Gastrocnemius medialis (tissue), 4 donors: ENCODE data around the gene CHSY1. TPM values are rescaled to one million over a fixed set of nuclear protein-coding genes. Genes with fewer than 3 reads are reported as not detected.

Experiments
- ATAC-seq, 2 donors: fragments of 150-250 bp; one replicate each; pipeline ENCODE4 v1.9.1; 2016
- DNase-seq, 2 donors: peaks; one replicate each; pipeline ENCODE4 v3.0.0-alpha.2; 2019
- H3K27ac ChIP-seq, 4 donors: fragments of 200-600 bp; sonication (generic); 1 replicate in 1 of 4; 2 replicates in 3 of 4; pipeline ENCODE4 v1.5.1; 2016 to 2018; ENCODE audit warnings: mild to moderate bottlenecking in 2 of 4, moderate library complexity in 1 of 4
- H3K27me3 ChIP-seq, 3 donors: fragments of 200-600 bp; sonication (generic) in 2 of 3; 1 replicate in 1 of 3; 2 replicates in 2 of 3; pipeline versions ENCODE4 v1.5.1 to v1.6.0; 2016 to 2019; ENCODE audit warnings: mild to moderate bottlenecking in 1 of 3, moderate library complexity in 1 of 3
- H3K36me3 ChIP-seq, 2 donors: fragments of 200-600 bp; sonication (generic) in 1 of 2; one replicate each; pipeline ENCODE4 v1.5.1; 2017 to 2018
- H3K4me1 ChIP-seq, 2 donors: fragments of 200-600 bp; sonication (generic) in 1 of 2; one replicate each; pipeline ENCODE4 v1.5.1; 2016 to 2017; ENCODE audit warnings: mild to moderate bottlenecking in 2 of 2
- H3K4me3 ChIP-seq, 4 donors: fragments of 200-600 bp; sonication (generic) in 3 of 4; 1 replicate in 1 of 4; 2 replicates in 3 of 4; pipeline ENCODE4 v1.5.1; 2016 to 2019; ENCODE audit warnings: mild to moderate bottlenecking in 2 of 4
- H3K9me3 ChIP-seq, 3 donors: fragments of 200-600 bp; sonication (generic) in 2 of 3; 1 replicate in 1 of 3; 2 replicates in 2 of 3; pipeline ENCODE4 v1.5.1; 2016 to 2019
- CTCF ChIP-seq, 5 experiments: fragments of 450-650 bp in 3 of 5; fragments of 200-600 bp in 2 of 5; sonication (generic) in 2 of 5; IDR thresholded peaks in 4 of 5; conservative IDR thresholded peaks in 1 of 5; 1 replicate in 4 of 5; 2 replicates in 1 of 5; pipeline ENCODE4 v1.5.1; 2016 to 2019; ENCODE audit warnings: antibody characterized with exemption in 5 of 5, mild to moderate bottlenecking in 3 of 5, moderate library complexity in 3 of 5
- POLR2A ChIP-seq, 2 donors: fragments of 450-650 bp; IDR thresholded peaks; one replicate each; pipeline ENCODE4 v1.6.1; 2017; ENCODE audit warnings: antibody characterized with exemption in 2 of 2, mild to moderate bottlenecking in 2 of 2, moderate library complexity in 2 of 2
- in situ Hi-C, 4 donors: fragments of 200-750 bp; cut with MboI; loops; one replicate each; pipeline versions ENCODE4 v1.15.0 to v1.8.0; 2017; ENCODE audit warnings: low sequenced_read_pairs in 4 of 4
- intact Hi-C: fragments of 100-400 bp; cut with DNase I; formaldehyde crosslinking; loops from one replicate; pipeline ENCODE4 v1.15.1; 2023; ENCODE audit warnings: low total_unique reads
- total RNA-seq, 4 donors: library from RNA; depleted of rRNA; stranded (reverse); fragments of >200 nt; gene quantifications; one replicate each; pipeline versions ENCODE4 v1.1.0 to v1.2.3, GENCODE V29; 2016

Gene CHSY1
- total RNA-seq, 4 donors from 2014 or later, result 4.6 to 8.3 (median 7.1) TPM

GRCh38 chr15:101136381-101137268 lies 115.2 kb downstream of the CHSY1 start:
- Histone ChIP-seq H3K4me1 (no peaks in the 10 kb centered on the region), H3K27me3 (no peaks in the 10 kb centered on the region), H3K27ac (no peak overlapping the region), H3K36me3 (no peaks in the 10 kb centered on the region), H3K4me3 (no peak overlapping the region), H3K9me3 (no peaks in the 10 kb centered on the region)
- ATAC-seq (no peak), DNase-seq (no peak)
- TF ChIP-seq CTCF (IDR thresholded peaks at IDR 0.05 in 4 of 5, conservative IDR thresholded peaks at IDR 0.05 in 1 of 5) (no peak), POLR2A (IDR thresholded peaks at IDR 0.05) (no peak)
- intact Hi-C loops (no loop called here), in situ Hi-C loops (no loop called here)

DNA sequence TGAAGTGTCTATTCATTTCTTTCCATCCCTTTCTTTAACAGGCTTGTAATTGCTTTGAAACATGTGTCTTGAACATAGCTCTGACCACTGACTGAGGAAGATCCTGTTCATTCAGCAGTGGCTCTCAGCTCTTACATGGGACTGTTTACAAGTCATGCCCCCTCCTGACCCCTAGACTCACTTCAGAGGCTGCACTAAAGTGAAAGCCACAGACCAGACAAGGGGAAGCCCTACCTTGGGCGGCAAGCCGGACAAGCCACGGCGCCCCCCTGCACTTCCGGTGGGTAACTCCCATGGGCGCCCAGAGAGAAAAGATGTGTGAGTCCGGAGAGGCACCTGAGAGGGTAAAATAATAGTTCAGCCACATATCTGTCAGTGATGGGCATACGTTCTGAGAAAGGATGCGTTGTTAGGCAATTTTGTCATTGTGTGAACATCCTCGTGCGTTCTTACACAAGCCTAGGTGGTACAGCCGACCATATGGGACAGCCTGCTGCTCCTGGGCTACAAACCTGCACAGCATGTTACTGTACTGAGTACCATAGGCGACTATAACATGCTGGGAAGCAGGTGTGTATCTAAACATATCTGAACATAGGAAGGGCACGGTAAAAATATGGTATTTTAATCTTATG lies 116.2 kb downstream of the CHSY1 start:
- TF ChIP-seq CTCF (IDR thresholded peaks at IDR 0.05 in 4 of 5, conservative IDR thresholded peaks at IDR 0.05 in 1 of 5) (no peak), POLR2A (IDR thresholded peaks at IDR 0.05) (no peak)
- Histone ChIP-seq H3K27ac (no peak overlapping the region), H3K4me3 (no peak overlapping the region), H3K36me3 (no peaks in the 10 kb centered on the region), H3K9me3 (no peaks in the 10 kb centered on the region), H3K27me3 (no peaks in the 10 kb centered on the region), H3K4me1 (no peaks in the 10 kb centered on the region)
- ATAC-seq, result no peak
- intact Hi-C loops (no loop called here), in situ Hi-C loops (no loop called here)
- no peak for DNase-seq

DNA sequence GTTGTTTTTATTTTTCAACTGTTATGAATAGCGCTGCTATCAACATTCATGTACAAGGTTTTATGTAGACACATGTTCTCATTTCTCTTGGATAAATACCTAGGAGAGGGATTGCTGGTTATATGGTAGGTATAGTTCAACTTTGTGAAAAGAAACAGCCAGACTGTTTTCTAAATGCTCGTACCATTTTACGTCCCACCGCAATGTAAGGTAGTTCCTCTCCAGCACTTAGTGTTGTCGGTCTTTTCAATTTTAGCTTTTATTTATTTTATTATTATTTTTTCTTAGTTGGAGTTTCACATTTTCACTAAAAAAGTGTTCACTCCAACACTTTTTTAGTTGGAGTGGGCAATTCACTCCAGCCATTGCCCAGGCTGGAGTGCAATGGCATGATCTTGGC lies 117.1 kb downstream of the CHSY1 start:
- no peak for TF ChIP-seq CTCF (IDR thresholded peaks at IDR 0.05 in 4 of 5, conservative IDR thresholded peaks at IDR 0.05 in 1 of 5)
- no peaks in the 10 kb centered on the region for H3K36me3 ChIP-seq
- H3K9me3 ChIP-seq, result no peaks in the 10 kb centered on the region
- ATAC-seq (no peak), DNase-seq (no peak)
- no peak overlapping the region for H3K4me3 ChIP-seq
- no peak overlapping the region for H3K27ac ChIP-seq
- H3K27me3 ChIP-seq, result no peaks in the 10 kb centered on the region
- intact Hi-C loops (no loop called here), in situ Hi-C loops (no loop called here)
- H3K4me1 ChIP-seq, result no peaks in the 10 kb centered on the region

DNA sequence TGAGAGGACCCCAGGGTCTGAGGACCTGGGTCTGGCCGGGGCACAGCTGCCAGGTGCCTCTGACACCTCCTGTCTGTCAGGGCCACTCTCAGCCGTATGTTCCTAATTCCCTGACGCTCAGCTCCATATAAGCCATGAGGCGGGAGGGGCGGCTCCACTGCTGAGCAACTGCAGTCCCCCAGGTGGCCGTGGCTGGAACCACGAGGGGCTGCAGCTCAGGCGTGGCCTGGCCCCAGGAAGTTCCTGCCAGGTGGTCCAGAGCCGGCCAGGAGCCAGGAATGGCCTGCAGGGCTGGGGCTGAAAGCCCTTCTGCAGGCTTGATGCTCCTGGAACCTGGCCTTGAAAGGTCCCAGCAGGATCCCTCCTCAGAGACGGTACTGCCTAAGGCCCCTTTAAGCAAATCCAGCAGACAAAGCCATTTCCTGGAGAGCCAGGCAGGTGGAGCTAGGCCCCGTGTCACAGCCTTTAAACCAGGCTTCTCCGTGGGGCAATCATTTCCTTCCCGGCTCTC lies 118.0 kb downstream of the CHSY1 start:
- Histone ChIP-seq H3K36me3 (no peaks in the 10 kb centered on the region), H3K27me3 (no peaks in the 10 kb centered on the region), H3K9me3 (no peaks in the 10 kb centered on the region), H3K27ac (no peak overlapping the region), H3K4me1 (no peaks in the 10 kb centered on the region), H3K4me3 (no peak overlapping the region)
- DNase-seq, result no peak
- TF ChIP-seq CTCF (IDR thresholded peaks at IDR 0.05 in 4 of 5, conservative IDR thresholded peaks at IDR 0.05 in 1 of 5) (no peak), POLR2A (IDR thresholded peaks at IDR 0.05) (no peak)
- in situ Hi-C loops (no loop called here), intact Hi-C loops (no loop called here)
- no peak for ATAC-seq
